HG03064 (cell line): ENCODE results near the gene P2RX3.
"Not testable (repeated sequence)": the region's sequence is repeated elsewhere in the genome, so short reads cannot be mapped to it uniquely, and the experiment has no call there.

Experiments
- ATAC-seq: cut with Tn5 transposase; IDR thresholded peaks from one replicate; pipeline ENCODE4 v1.9.1; 2021; ENCODE audit warnings: low read depth; ENCODE audit not compliant: unreplicated experiment

Gene P2RX3

DNA sequence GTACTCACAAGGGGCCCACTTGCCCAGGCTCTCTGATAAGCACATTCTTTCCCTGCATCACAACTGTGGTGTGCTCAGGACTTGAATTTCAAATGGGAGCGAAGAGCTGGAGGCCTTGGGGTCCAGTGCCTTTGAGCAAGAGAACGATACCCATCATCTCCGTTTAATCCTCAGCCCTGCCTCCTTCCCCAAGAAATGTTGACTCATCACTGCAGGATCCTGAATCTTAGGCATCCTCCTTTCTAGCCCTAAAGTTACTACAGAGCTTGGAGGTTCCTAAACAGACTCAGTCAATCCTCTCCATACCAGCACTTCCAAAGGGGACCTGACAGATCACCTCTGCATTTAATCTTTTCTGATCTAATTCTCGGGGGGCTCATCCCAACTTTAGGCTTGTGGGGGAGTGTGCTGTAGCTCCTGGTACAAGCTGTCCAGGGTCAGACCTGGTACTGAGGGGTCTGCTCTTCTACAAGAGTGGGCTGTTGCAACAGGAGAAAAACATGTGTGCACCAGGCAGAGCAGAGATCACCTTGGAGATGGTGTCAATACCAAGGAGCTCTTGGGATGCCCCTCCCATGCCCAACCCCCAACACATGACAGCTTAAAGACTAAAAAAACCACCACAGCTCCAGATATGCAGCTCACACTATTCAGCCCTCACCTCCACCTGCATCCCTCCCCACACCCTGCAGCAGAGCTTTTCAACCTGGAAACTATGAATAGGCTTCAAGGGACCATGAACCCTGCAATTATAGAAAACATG is 56.2 kb downstream of the P2RX3 start:
- ATAC-seq = no peak

DNA sequence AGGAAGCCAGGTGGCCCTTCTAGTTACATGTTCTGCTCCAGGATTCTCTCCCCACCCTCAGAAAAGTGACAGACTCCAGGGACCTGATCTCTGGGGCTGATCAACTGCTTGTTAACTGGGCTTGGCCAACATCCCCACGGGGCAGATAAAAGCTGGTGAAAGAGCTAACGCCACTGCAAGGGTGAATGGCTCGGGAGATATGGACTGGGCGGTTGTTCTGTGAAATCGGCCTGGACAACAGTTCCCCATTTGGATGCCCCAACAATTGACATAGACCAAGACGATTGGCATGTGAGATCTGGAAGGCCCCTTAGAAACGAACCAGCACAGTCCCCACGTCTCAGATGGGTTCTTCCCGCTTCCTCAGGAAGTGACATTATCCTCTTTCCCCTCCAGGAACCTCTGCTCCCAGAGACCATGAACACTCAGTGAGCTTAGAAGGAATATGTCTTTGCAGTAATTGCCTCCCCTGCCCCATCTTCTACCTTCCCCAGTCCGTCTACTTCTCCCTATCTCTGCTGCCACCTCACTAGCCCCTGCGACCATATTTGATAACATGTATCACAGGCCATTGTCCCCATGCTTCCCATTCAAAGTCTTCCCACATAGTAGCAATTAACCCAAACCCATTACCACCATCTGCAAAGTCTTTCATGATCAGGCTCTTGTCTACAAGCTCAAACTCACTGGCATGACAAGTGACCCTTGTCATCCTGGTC is 57.9 kb downstream of the P2RX3 start:
- no peak for ATAC-seq

GRCh38 chr11:57396744-57397143 is 58.6 kb downstream of the P2RX3 start:
- ATAC-seq = no peak

GRCh38 chr11:57397394-57397990 is 59.3 kb downstream of the P2RX3 start:
- no peak for ATAC-seq

DNA sequence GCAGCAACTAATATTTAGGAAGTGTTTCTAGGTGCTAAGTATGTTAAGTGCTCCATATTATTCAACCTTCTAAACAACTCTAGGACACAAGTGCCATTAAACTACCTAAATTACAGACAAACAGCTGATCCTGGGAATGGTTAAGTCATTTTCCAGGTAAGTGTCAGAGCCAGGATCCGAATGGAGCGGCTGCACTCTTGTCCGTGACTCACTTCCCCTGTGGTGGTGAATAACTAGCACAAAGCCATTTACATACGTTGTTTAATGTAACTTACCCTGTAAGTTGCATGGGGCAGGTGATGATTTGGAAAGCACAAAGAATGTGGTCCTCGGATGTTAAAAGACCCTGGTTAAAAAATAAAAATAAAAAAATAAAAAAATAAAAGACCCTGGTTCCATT is 61.1 kb downstream of the P2RX3 start:
- no peak for ATAC-seq

DNA sequence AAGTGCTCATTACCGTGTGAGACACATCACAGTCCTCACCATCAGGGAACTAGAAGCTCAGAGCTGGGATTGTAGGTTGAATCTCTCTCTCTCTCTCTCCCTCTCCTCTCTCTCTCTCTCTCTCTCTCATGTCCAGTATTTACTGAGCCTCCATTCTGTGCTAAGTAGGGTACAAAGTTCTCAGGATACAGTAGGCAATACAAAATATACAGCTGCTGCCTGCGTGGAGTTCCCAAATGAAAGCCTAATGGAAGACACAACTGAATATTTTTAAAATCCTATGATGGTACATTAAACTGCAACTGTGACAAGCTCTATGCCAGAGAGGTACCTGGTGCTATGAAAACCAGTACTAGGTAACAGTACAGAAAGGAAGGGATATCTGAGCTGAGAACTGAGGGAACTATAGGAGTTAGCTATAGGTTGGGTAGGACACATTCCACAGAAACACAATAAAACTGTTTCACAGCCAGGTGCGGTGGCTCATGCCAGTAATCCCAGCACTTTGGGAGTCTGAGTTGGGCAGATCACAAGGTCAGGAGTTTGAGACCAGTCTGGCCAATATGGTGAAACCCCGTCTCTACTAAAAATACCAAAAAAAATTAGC is 61.9 kb downstream of the P2RX3 start:
- ATAC-seq = no peak

DNA sequence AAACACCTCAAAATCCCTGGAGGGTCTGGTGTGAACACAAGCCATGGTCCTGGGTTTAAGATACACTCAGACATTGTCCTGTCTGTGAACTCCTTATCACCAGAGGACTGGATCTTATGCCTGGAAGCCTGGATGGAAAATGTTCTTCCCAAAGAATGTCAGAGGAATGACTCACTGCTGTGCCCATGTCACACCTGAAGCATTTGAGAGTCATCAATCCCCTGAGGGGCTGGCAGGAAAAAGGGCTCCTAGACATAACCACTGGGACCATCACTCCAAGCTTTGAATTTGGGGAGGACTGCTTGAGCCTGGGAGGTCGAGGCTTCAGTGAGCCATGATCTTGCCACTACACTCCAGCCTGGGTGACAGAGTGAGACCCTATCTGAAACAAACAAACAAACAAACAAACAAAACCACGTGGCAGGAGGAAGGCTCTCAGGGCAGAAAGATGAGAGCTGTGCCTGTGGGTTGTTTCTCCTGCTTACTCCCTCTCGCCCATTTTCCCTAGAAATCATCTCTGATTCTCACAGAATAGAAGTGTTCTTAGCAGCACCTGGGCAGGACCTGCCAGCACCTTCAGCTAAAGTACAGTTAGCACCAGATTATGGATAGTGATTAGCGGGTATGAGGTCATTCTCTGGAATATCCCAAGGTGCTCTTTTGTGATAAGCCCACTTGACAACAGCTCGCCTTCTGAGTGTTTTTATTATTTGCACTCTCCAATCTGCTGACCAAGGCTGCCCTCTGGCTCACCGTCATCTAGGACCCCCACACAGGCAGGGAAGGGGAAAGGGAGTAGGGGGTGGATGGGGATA is 64.2 kb downstream of the P2RX3 start:
- no peak for ATAC-seq

DNA sequence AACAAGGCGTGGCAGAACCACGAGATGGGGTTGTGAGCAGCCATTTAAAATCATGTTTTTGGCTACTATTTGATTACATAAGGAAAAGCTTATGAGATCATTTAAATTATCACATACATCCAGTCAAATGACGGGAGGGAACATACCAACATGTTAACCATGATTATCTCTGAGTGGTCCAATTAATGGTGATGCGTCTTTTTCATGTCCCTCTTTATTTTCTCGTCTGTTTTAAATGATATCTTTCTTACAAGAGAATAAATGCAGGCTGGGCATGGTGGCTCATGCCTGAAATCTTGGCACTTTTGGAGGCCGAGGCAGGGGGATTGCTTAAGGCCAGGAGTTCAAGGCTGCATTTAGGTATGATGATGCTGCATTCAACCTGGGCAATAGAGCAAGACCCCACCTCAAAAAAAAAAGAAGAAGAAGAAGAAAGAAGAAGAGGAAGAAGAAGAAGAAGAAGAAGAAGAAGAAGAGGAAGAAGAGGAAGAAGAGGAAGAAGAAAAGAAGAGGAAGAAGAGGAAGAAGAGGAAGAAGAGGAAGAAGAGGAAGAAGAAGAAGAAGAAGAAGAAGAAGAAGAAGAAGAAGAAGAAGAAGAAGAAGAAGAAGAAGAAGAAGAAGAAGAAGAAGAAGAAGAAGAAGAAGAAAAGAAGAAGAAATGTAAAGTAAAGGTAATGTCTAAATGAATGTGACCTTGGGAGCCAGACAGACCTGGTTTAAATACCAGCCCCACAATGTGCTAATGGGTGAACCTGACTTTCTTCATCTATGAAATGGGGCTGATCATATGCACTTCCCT is 65.0 kb downstream of the P2RX3 start:
- ATAC-seq = not testable (repeated sequence)

DNA sequence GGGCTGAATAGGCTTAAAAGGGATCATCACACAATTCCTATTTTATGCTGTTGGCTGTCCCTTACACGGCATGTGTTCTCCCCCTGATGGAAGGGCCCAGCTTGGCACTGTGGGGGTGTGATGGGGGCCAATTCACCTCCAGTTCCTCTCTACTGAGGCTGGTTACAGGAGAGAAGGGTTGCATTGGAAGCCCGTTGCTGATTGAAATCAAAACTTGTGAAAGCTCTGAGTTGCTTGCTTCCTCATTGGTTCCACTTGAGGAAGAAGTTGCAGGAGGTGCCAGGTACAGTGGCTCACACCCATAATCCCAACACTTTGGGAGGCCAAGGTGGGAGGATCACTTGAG is 65.6 kb downstream of the P2RX3 start:
- ATAC-seq = no peak

DNA sequence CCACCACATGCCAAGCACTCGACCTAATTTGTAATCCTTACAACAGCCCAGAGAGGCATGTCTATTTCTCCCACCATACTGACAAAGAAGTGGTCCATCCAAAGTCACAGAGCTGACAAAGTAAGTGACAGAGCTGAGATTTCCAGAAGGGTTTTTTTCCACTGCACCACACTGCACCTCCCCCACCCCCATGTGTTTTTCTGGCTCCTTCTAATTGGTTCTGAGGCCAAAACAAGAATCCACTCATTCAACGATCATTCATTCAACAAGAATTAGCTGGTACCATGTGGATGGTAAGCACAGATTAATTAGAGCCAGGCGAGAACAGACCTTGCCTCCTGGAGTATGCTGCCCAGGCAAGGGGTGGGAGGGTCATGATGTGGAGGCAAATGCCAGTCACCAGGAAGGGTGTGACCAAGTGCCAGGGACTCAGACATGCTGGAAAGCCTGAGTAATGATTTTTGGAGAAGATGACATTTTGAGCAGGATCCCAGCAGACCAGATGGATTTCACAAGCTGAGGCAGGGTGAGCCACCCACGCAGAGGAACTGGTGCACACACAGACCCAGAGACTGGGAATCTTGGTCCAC is 67.2 kb downstream of the P2RX3 start:
- no peak for ATAC-seq

DNA sequence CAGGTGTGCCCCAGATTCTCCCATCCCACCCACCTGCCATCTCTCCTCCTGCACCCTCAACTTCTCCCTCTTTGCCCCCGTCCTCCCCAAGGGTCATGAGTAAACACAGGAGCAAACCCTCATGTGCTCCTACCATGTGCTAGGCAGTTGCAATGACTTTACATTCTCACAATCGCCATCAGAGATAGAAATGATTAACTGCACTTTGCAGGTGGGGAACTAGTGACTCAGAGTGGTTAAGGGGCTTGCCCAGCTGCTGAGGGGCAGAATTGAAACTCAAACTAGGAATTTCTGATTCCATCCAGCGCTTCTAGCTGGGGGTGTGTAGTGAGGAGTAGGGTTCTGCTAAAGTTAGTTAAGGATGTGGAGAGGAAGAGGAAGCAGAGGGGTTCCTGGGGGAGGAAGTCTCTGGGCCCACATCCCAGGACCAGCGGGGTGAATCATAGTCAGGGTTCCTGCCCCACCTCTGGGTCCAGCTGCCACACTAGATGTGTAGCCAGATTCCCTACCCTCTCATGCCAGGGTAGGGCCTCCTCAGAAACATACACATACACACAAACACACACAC is 68.3 kb downstream of the P2RX3 start:
- peak; percentile 83 for ATAC-seq

- no peak for ATAC-seq
These were observed 69.1 kb downstream of the P2RX3 start for GRCh38 chr11:57407010-57407920.

DNA sequence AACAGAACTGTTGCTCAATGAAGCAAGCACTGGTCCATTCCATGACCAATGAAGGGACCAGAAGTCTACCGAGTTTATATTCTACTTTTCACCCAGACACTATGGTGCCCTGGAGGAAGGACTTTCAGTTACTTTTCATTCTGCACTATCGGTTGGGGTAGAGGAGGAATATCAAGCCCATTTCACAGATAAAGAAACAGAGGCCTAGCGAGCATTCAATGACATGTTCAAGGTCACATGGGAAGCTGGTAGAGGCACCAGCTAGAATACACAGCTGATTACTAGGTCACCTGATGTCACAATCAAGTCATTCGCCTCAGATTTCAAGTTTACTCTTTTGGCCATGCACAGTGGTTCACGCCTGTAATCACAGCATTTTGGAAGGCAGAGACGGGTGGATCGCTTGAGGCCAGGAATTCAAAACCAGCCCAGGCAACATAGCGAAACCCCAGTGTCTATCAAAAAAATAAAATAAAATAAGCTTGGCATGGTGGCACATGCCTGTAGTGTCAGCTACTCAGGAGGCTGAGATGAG is 69.9 kb downstream of the P2RX3 start:
- ATAC-seq = no peak

DNA sequence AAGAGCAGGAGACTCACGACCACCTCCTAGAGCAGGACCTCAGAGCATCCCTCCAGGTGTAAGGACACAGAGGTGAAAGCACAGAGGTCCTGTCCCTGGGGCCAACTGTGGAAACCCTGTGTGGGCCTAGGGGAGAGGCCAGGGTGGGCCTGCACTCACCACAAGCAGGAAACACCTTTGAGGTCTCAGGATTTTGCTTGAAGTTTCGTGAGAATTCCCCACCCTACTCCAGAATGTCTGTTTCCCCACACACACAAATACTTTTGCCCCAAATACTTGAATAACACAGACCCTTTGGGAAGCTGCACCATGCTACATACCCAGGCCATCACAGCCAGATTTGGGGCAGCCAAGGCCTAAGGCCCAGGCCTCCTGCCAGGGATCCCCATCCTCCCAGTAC is 70.6 kb downstream of the P2RX3 start:
- ATAC-seq = no peak

DNA sequence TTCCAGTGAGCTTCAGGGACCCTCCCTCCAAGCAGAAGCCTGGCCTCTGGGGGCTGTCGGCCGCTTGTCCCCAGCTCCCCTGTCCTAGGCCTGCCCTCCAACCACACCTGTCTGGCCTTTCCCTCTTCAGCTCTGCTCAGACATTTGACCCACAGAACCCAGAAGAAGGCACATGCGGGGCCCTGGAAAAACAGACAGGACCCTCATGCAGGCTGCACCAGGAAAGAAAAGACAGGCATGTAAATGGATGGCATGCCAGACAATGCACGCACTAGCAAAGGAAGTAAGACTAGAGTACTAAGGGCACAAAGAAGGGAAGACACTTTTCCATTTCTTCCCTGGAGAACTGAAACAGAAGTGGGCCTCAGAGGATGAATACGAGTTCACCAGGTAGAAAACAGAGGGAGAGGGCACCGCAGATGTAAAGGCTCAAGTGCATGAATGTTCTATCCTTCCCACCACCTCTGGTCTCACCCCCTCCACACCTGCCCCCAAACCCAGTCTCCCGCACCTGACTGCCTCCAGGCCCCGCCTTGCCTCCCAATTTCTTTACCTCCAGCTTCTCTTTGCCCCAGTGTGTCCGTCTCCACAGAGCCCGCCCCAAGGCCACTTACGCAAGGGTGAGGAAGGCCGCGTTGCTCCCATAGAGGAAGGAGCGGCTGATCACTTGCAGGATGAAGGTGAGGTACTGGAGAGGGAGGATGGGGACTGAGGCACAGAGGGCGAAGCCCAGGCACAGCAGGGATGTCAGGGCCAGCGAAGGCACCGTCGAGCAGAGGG is 71.4 kb downstream of the P2RX3 start:
- ATAC-seq = no peak

DNA sequence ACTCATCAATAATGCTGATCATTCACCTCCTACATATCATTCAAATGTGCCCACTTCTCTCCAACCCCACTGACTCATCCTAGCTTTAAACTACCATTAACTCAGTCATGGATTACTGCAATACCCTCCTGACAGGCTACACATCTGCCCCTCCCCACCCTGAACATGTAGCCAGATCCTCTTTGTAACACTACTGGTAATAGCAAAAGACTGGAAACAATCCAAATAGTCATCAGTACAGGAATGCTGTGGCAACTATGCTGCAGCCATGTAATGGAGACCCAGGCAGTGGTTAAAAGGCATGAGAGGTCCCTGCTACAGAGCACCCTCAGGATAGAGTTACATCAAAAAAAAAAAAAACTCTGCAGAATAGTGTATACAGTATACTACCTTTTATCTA is 72.1 kb downstream of the P2RX3 start:
- no peak for ATAC-seq

- no peak for ATAC-seq
These were observed 75.5 kb downstream of the P2RX3 start for GRCh38 chr11:57413681-57414080.
